ENCODE results near the gene GNAT1.

GNAT1 gene

GRCh38 chr3:50163572-50164455, 27.6 kb upstream of the GNAT1 start:
- no peak for DNase-seq

- no peak for DNase-seq
Observed at GRCh38 chr3:50164481-50164880, 26.9 kb upstream of the GNAT1 start.

GRCh38 chr3:50164984-50165909, 26.2 kb upstream of the GNAT1 start:
- no peak for DNase-seq

GRCh38 chr3:50165910-50166538, 25.4 kb upstream of the GNAT1 start:
- no peak for DNase-seq

GRCh38 chr3:50166620-50167019, 24.8 kb upstream of the GNAT1 start:
- DNase-seq: no peak

- DNase-seq: no peak
Observed at GRCh38 chr3:50167069-50167840, 24.2 kb upstream of the GNAT1 start.

GRCh38 chr3:50167841-50168209, 23.6 kb upstream of the GNAT1 start:
- DNase-seq: no peak

GRCh38 chr3:50168388-50168787, 23.0 kb upstream of the GNAT1 start:
- no peak for DNase-seq

GRCh38 chr3:50168791-50169190, 22.6 kb upstream of the GNAT1 start:
- no peak for DNase-seq

GRCh38 chr3:50169232-50169832, 22.1 kb upstream of the GNAT1 start:
- DNase-seq: no peak

- no peak for DNase-seq
Observed at GRCh38 chr3:50169858-50170257, 21.6 kb upstream of the GNAT1 start.

GRCh38 chr3:50170689-50171088, 20.7 kb upstream of the GNAT1 start:
- no peak for DNase-seq

GRCh38 chr3:50171540-50172301, 19.7 kb upstream of the GNAT1 start:
- no peak for DNase-seq

GRCh38 chr3:50172626-50173220, 18.7 kb upstream of the GNAT1 start:
- DNase-seq: no peak

GRCh38 chr3:50173685-50174516, 17.5 kb upstream of the GNAT1 start:
- no peak for DNase-seq

GRCh38 chr3:50174517-50174895, 16.9 kb upstream of the GNAT1 start:
- DNase-seq: no peak

GRCh38 chr3:50174947-50175524, 16.4 kb upstream of the GNAT1 start:
- no peak for DNase-seq

GRCh38 chr3:50177346-50177745, 14.1 kb upstream of the GNAT1 start:
- DNase-seq: no peak

- DNase-seq: no peak
Observed at GRCh38 chr3:50179710-50180109, 11.7 kb upstream of the GNAT1 start.

- DNase-seq: no peak
Observed at GRCh38 chr3:50181985-50182384, 9.4 kb upstream of the GNAT1 start.
